Endodermal cell (in vitro differentiated cells): ENCODE measurements around the gene PHAX. TPM values are rescaled to one million over a fixed set of nuclear protein-coding genes. Genes with fewer than 3 reads are reported as not detected.

ENCODE experiments used
- DNase-seq: peaks from one replicate; pipeline ENCODE4 v3.0.0-alpha.2; 2017
- H3K27ac ChIP-seq: 2 replicates; pipeline ENCODE4 v1.5.1; 2013; ENCODE audit warnings: mild to moderate bottlenecking, low read depth, low read length, moderate library complexity
- H3K27me3 ChIP-seq: 2 replicates; pipeline ENCODE4 v1.6.1; 2013; ENCODE audit warnings: mild to moderate bottlenecking, low read length, moderate library complexity; ENCODE audit not compliant: insufficient read depth, control insufficient read depth, poor library complexity, severe bottlenecking
- H3K36me3 ChIP-seq: 2 replicates; pipeline ENCODE4 v1.7.0; 2013; ENCODE audit warnings: mild to moderate bottlenecking, low read length, moderate library complexity; ENCODE audit not compliant: control insufficient read depth, insufficient read depth
- H3K4me1 ChIP-seq: one replicate; pipeline ENCODE4 v1.7.0; 2013; ENCODE audit warnings: low read length; ENCODE audit not compliant: control insufficient read depth, insufficient read depth
- H3K4me3 ChIP-seq: 2 replicates; pipeline ENCODE4 v1.5.1; 2013; ENCODE audit warnings: mild to moderate bottlenecking, low read length, moderate library complexity
- H3K9ac ChIP-seq: 2 replicates; pipeline ENCODE4 v1.6.1; 2013; ENCODE audit warnings: mild to moderate bottlenecking, low read length, moderate library complexity; ENCODE audit not compliant: poor library complexity, severe bottlenecking; ENCODE audit errors: extremely low read depth
- H3K9me3 ChIP-seq: 2 replicates; pipeline ENCODE4 v1.6.1; 2013; ENCODE audit warnings: mild to moderate bottlenecking, low read length, moderate library complexity; ENCODE audit not compliant: control insufficient read depth
- H3K27ac Mint-ChIP-seq: 2 replicates; pipeline ENCODE4 v1.8.0; 2020; ENCODE audit warnings: mixed read lengths
- H3K27me3 Mint-ChIP-seq: 2 replicates; pipeline ENCODE4 v1.8.0; 2021; ENCODE audit warnings: mild to moderate bottlenecking, mixed read lengths; ENCODE audit not compliant: insufficient read depth
- H3K36me3 Mint-ChIP-seq: 2 replicates; pipeline ENCODE4 v1.8.0; 2020; ENCODE audit warnings: low read depth, mixed read lengths
- H3K4me1 Mint-ChIP-seq: 2 replicates; pipeline ENCODE4 v1.8.0; 2020; ENCODE audit warnings: mixed read lengths
- H3K4me3 Mint-ChIP-seq: 2 replicates; pipeline ENCODE4 v1.8.0; 2020; ENCODE audit warnings: mild to moderate bottlenecking, moderate library complexity, mixed read lengths
- H3K9me3 Mint-ChIP-seq: 2 replicates; pipeline ENCODE4 v1.8.0; 2020; ENCODE audit warnings: mild to moderate bottlenecking, mixed read lengths
- WGBS, 2 experiments: methylation state at CpG; one replicate each; pipeline versions ENCODE4 v1.1.5 to v1.1.7; 2013; ENCODE audit warnings: missing lambda C conversion rate in 2 of 2, mixed read lengths in 1 of 2; ENCODE audit not compliant: insufficient coverage in 1 of 2, insufficient read length in 1 of 2; 5-methylcytosine and 5-hydroxymethylcytosine counted together
- total RNA-seq, 2 donors: library from RNA; stranded (reverse); fragmentation: NEBNext Ultra II Directional in 1 of 2; extraction: Animal tissue kit (Norgen Biotek cat#: 25700) in 1 of 2; gene quantifications; 2 replicates in 1 of 2; 3 replicates in 1 of 2; pipeline ENCODE4 v1.2.1, GENCODE V29; 2021
- TF ChIP-seq, protein P1 (sequence below): fragments of 200-600 bp; sonication (generic); conservative IDR thresholded peaks from 2 replicates; pipeline ENCODE4 v1.5.0; 2021; ENCODE audit warnings: antibody characterized with exemption, mild to moderate bottlenecking

The PHAX gene
- total RNA-seq, 2 donors from 2014 or later: 49.9 to 54.1 TPM

DNA sequence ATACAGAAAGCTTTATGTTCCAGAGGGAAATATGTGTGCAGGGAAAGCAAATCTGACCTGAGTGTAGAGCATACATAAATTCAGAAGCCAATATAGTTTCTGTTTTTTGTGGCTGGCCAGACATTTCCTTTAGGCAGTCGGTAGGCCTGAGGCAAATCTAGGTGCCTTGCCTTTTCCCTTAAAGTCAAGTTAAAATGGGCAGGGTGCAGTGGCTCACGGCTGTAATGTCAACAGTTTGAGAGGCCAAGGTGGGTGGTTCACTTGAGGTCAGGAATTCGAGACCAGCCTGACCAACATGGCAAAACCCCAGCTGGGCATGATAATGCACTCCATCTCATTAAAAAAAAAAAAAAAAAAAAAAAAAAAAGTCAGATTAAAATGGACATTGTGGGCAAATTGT, 31.2 kb downstream of the PHAX start:
- H3K4me1 ChIP-seq: no peaks in the 10 kb centered on the region
- Mint-ChIP-seq H3K9me3 (peaks cover 2% of the 10 kb centered on the region), H3K4me3 (no peak overlapping the region), H3K27me3 (no peaks in the 10 kb centered on the region), H3K36me3 (peaks cover 1% of the 10 kb centered on the region), H3K4me1 (no peaks in the 10 kb centered on the region), H3K27ac (no peak overlapping the region)
- H3K27me3 ChIP-seq: no peaks in the 10 kb centered on the region
- no peak for DNase-seq
- WGBS, 2 experiments: 60 to 95% methylated on average over 2 to 3 of the region's 3 CpGs
- no peak overlapping the region for H3K4me3 ChIP-seq
- TF ChIP-seq, protein P1, sequence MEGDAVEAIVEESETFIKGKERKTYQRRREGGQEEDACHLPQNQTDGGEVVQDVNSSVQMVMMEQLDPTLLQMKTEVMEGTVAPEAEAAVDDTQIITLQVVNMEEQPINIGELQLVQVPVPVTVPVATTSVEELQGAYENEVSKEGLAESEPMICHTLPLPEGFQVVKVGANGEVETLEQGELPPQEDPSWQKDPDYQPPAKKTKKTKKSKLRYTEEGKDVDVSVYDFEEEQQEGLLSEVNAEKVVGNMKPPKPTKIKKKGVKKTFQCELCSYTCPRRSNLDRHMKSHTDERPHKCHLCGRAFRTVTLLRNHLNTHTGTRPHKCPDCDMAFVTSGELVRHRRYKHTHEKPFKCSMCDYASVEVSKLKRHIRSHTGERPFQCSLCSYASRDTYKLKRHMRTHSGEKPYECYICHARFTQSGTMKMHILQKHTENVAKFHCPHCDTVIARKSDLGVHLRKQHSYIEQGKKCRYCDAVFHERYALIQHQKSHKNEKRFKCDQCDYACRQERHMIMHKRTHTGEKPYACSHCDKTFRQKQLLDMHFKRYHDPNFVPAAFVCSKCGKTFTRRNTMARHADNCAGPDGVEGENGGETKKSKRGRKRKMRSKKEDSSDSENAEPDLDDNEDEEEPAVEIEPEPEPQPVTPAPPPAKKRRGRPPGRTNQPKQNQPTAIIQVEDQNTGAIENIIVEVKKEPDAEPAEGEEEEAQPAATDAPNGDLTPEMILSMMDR: no peak
- H3K27ac ChIP-seq: no peak overlapping the region
- H3K9me3 ChIP-seq: no peaks in the 10 kb centered on the region
- H3K9ac ChIP-seq: no peak overlapping the region
- H3K36me3 ChIP-seq: peaks cover 6% of the 10 kb centered on the region

DNA sequence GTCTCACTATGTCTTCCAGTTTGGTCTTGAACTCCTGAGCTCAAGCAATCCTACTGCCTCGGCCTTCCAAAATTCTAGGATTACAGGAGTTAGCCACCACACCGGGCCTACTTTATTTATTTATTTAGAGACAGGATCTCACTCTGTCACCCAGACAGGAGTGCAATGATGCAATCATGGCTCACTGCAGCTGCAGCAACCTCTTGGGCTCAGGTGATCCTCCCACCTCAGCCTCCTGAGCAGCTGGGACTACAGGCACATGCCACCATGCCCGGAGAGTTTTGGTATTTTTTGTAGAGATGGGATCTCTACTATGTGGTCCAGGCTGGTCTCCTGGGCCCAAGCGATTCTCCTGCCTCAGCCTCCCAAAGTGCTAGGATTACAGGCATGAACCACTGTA, 32.8 kb downstream of the PHAX start:
- Histone ChIP-seq H3K9me3 (no peaks in the 10 kb centered on the region), H3K36me3 (no peaks in the 10 kb centered on the region), H3K27me3 (no peaks in the 10 kb centered on the region), H3K27ac (no peak overlapping the region), H3K4me1 (no peaks in the 10 kb centered on the region), H3K9ac (no peak overlapping the region), H3K4me3 (no peak overlapping the region)
- H3K4me1 Mint-ChIP-seq: no peaks in the 10 kb centered on the region
- no peaks in the 10 kb centered on the region for H3K36me3 Mint-ChIP-seq
- peaks cover 2% of the 10 kb centered on the region for H3K9me3 Mint-ChIP-seq
- TF ChIP-seq, protein P1: no peak
- WGBS, 2 experiments: 92 to 95% methylated on average over 4 of the region's 4 CpGs
- DNase-seq: no peak
- H3K4me3 Mint-ChIP-seq: no peak overlapping the region
- H3K27ac Mint-ChIP-seq: no peak overlapping the region
- H3K27me3 Mint-ChIP-seq: no peaks in the 10 kb centered on the region

DNA sequence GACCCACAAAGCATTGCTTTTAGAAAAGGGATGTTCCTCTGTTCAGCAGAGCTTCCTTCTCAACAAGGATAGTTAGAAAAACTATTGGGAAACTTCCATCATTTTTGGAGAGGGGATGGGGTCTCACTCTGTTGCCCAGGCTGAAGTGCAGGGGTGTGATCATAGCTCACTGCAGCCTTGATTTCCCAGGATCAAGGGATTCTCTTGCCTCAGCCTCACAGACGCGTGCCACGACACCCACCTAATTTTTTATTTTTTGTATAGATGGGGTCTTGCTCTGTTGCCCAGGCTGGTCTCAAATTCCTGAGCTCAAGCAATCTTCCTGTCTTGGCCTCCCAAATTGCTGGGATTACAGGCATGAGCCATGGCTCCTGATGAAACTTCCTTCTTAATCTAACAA, 34.8 kb downstream of the PHAX start:
- Mint-ChIP-seq H3K36me3 (no peaks in the 10 kb centered on the region), H3K9me3 (peaks cover 2% of the 10 kb centered on the region), H3K27me3 (no peaks in the 10 kb centered on the region), H3K27ac (no peak overlapping the region), H3K4me1 (no peaks in the 10 kb centered on the region), H3K4me3 (no peak overlapping the region)
- H3K27me3 ChIP-seq: no peaks in the 10 kb centered on the region
- WGBS, 2 experiments: 89% methylated on average over 3 of the region's 3 CpGs; no CpG with 5 or more reads in 1 of the 2 experiments
- TF ChIP-seq, protein P1: no peak
- no peak overlapping the region for H3K27ac ChIP-seq
- no peaks in the 10 kb centered on the region for H3K4me1 ChIP-seq
- no peaks in the 10 kb centered on the region for H3K36me3 ChIP-seq
- H3K9me3 ChIP-seq: no peaks in the 10 kb centered on the region
- no peak overlapping the region for H3K4me3 ChIP-seq
- no peak overlapping the region for H3K9ac ChIP-seq
- DNase-seq: no peak
